ENCODE results near the gene PHOX2B.
"Not testable (repeated sequence)": the region's sequence is repeated elsewhere in the genome, so short reads cannot be mapped to it uniquely, and the experiment has no call there.

The PHOX2B gene

GRCh38 chr4:41749631-41750039 is 1.1 kb upstream of the PHOX2B start:
- DNase-seq (ENCODE audit: low read depth in 1 of 2, low spot score in 1 of 2) = no peak

GRCh38 chr4:41748074-41748570 is 403 bp downstream of the PHOX2B start:
- no peak for DNase-seq (ENCODE audit: low read depth in 1 of 2, low spot score in 1 of 2)

- no peak for DNase-seq (ENCODE audit: low read depth in 1 of 2, low spot score in 1 of 2)
Observed at GRCh38 chr4:41747230-41748055, 1.1 kb downstream of the PHOX2B start.

- no peak for DNase-seq (ENCODE audit: low read depth in 1 of 2, low spot score in 1 of 2)
Observed at GRCh38 chr4:41746440-41747229, 1.9 kb downstream of the PHOX2B start.

GRCh38 chr4:41746025-41746439 is 2.5 kb downstream of the PHOX2B start:
- no peak for DNase-seq (ENCODE audit: low read depth in 1 of 2, low spot score in 1 of 2)

- DNase-seq (ENCODE audit: low read depth in 1 of 2, low spot score in 1 of 2) = no peak
Observed at GRCh38 chr4:41745292-41746024, 3.1 kb downstream of the PHOX2B start.

GRCh38 chr4:41744572-41745291 is 3.8 kb downstream of the PHOX2B start:
- DNase-seq (ENCODE audit: low read depth in 1 of 2, low spot score in 1 of 2) = no peak

GRCh38 chr4:41741354-41741753 is 7.2 kb downstream of the PHOX2B start:
- DNase-seq (ENCODE audit: low read depth in 1 of 2, low spot score in 1 of 2) = no peak

- not testable (repeated sequence) for DNase-seq (ENCODE audit: low read depth in 1 of 2, low spot score in 1 of 2)
Observed at GRCh38 chr4:41737491-41737890, 11.0 kb downstream of the PHOX2B start.

GRCh38 chr4:41734371-41734770 is 14.2 kb downstream of the PHOX2B start:
- DNase-seq (ENCODE audit: low read depth in 1 of 2, low spot score in 1 of 2) = no peak

GRCh38 chr4:41731569-41732126 is 16.9 kb downstream of the PHOX2B start:
- no peak for DNase-seq (ENCODE audit: low read depth in 1 of 2, low spot score in 1 of 2)

- no peak for DNase-seq (ENCODE audit: low read depth in 1 of 2, low spot score in 1 of 2)
Observed at GRCh38 chr4:41728573-41728913, 20.0 kb downstream of the PHOX2B start.

GRCh38 chr4:41727861-41728572 is 20.5 kb downstream of the PHOX2B start:
- DNase-seq (ENCODE audit: low read depth in 1 of 2, low spot score in 1 of 2) = no peak

- DNase-seq (ENCODE audit: low read depth in 1 of 2, low spot score in 1 of 2) = no peak
Observed at GRCh38 chr4:41725254-41725653, 23.3 kb downstream of the PHOX2B start.

- DNase-seq (ENCODE audit: low read depth in 1 of 2, low spot score in 1 of 2) = no peak
Observed at GRCh38 chr4:41723286-41723685, 25.2 kb downstream of the PHOX2B start.

- DNase-seq (ENCODE audit: low read depth in 1 of 2, low spot score in 1 of 2) = no peak
Observed at GRCh38 chr4:41722181-41722580, 26.3 kb downstream of the PHOX2B start.

- DNase-seq (ENCODE audit: low read depth in 1 of 2, low spot score in 1 of 2) = no peak
Observed at GRCh38 chr4:41719417-41719816, 29.1 kb downstream of the PHOX2B start.

GRCh38 chr4:41718907-41719306 is 29.6 kb downstream of the PHOX2B start:
- no peak for DNase-seq (ENCODE audit: low read depth in 1 of 2, low spot score in 1 of 2)

GRCh38 chr4:41715155-41715554 is 33.4 kb downstream of the PHOX2B start:
- DNase-seq (ENCODE audit: low read depth in 1 of 2, low spot score in 1 of 2) = no peak

All from activated CD4-positive, alpha-beta T cell treated with anti-CD3 and anti-CD28 coated beads, Interleukin-2, amount 50 U/mL, for 24 hours (primary cell).